Hematopoietic multipotent progenitor cell treated with erythropoietin and hydrocortisone succinate and interleukin-3 and kit ligand, for 15 days (in vitro differentiated cells): ENCODE results near the gene BRME1.
A peak's percentile ranks its signal among the peaks of the same experiment; 100 is the strongest.

Source experiments
- DNase-seq: peaks from one replicate; pipeline ENCODE4 v3.0.0-alpha.2; 2015; ENCODE audit warnings: low spot score

BRME1 gene

GRCh38 chr19:13905634-13906520 lies at the start of gene BRME1, which contains the start of gene CC2D1A:
Gene BRME1, minus strand, starts transcription at chr19:13906117. Its CDS starts 1,225 bp downstream, at chr19:13904892.
Gene CC2D1A, plus strand, starts transcription at chr19:13906201. Its CDS starts 241 bp downstream, at chr19:13906442.
- peak; percentile 93 for DNase-seq

GRCh38 chr19:13954185-13954584 lies 48.3 kb upstream of the BRME1 start:
- no peak for DNase-seq

- peak; percentile 67 for DNase-seq
Measured at GRCh38 chr19:13952931-13953531, 47.1 kb upstream of the BRME1 start.

- peak; percentile 99 for DNase-seq
Measured at GRCh38 chr19:13952154-13952930, 46.4 kb upstream of the BRME1 start, which contains the start of gene DCAF15. Gene DCAF15, plus strand, starts transcription at chr19:13952509. Its CDS starts 4 bp downstream, at chr19:13952513.

- no peak for DNase-seq
Measured at GRCh38 chr19:13951799-13952153, 45.9 kb upstream of the BRME1 start.

GRCh38 chr19:13951043-13951442 lies 45.1 kb upstream of the BRME1 start:
- no peak for DNase-seq

- no peak for DNase-seq
Measured at GRCh38 chr19:13946414-13946813, 40.5 kb upstream of the BRME1 start.

GRCh38 chr19:13942023-13942684 lies 36.2 kb upstream of the BRME1 start:
- no peak for DNase-seq

GRCh38 chr19:13938301-13939064 lies 32.6 kb upstream of the BRME1 start, which contains the start of gene PODNL1:
Gene PODNL1, minus strand, starts transcription at chr19:13938417. Its CDS starts 236 bp downstream, at chr19:13938181.
- DNase-seq = no peak

- no peak for DNase-seq
Measured at GRCh38 chr19:13937479-13938300, 31.8 kb upstream of the BRME1 start.

- no peak for DNase-seq
Measured at GRCh38 chr19:13935765-13936510, 30.0 kb upstream of the BRME1 start.

GRCh38 chr19:13934785-13935109 lies 28.8 kb upstream of the BRME1 start:
- no peak for DNase-seq

GRCh38 chr19:13932911-13933393 lies 27.0 kb upstream of the BRME1 start:
- no peak for DNase-seq

GRCh38 chr19:13932149-13932637 lies 26.3 kb upstream of the BRME1 start:
- no peak for DNase-seq

- no peak for DNase-seq
Measured at GRCh38 chr19:13931391-13932148, 25.7 kb upstream of the BRME1 start.

- no peak for DNase-seq
Measured at GRCh38 chr19:13930402-13930801, 24.5 kb upstream of the BRME1 start.

- no peak for DNase-seq
Measured at GRCh38 chr19:13929956-13930355, 24.0 kb upstream of the BRME1 start.

- no peak for DNase-seq
Measured at GRCh38 chr19:13929340-13929739, 23.4 kb upstream of the BRME1 start.
